ENCODE data around the gene XRN2.
"Not testable (repeated sequence)": the region's sequence is repeated elsewhere in the genome, so short reads cannot be mapped to it uniquely, and the experiment has no call there.

Gene XRN2

GRCh38 chr20:21419147-21419546 is 116.0 kb downstream of the XRN2 start:
- DNase-seq (ENCODE audit: insufficient read length, low spot score); FAIRE-seq: not testable (repeated sequence)

DNA sequence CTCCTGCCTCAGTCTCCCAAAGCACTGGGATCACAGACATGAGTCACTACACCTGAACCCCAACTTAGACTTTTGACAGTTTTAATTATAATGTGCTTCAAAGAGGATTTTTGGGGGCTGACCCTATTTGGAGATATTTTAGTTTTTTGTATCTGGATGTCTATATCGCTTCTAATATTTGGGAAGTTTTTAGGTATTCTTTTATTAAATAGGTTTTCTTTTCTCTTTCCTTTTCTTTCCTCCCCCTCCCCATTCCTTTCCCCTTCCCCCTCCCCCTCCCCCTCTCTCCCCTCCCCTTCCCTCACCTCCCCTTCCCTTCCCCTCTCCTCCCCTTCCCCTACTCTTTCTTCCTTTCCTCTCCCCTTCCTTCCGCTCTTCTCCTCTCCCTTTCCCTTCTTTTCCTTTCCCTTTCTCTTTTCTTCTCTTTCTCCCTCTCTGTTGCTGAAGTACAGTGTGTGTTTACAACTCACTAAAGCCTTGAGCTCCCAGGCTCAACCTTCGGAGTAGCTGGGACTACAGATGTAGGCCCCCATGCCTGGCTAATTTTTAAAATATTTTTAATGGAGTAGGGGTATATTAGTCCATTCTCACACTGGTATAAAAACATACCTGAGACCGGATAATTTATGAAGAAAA is 118.6 kb downstream of the XRN2 start:
- FAIRE-seq: no peak
- DNase-seq (ENCODE audit: insufficient read length, low spot score): no peak

GRCh38 chr20:21423712-21424111 is 120.6 kb downstream of the XRN2 start:
- DNase-seq (ENCODE audit: insufficient read length, low spot score); FAIRE-seq: not testable (repeated sequence)

GRCh38 chr20:21424846-21425245 is 121.7 kb downstream of the XRN2 start:
- no peak for DNase-seq (ENCODE audit: insufficient read length, low spot score)
- no peak for FAIRE-seq

DNA sequence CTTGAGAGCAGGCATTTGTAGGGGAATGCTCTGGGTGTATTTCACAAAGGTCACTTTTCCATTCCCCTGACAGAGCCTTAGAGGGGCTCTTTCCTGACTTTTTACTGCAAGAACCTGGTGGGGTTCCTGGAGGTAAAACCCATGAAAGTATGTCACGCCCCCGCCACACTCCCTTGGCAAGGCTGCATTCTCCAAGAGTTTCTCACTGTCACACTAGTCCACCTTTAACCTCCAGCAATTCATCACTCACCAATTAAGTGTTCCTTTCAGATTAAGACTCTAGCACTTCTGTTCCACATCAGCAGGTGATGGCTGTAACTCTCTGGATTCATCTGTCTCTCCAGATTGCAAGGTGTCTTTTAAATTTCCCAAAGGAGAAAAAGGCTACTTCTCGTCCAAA is 126.9 kb downstream of the XRN2 start:
- no peak for FAIRE-seq
- no peak for DNase-seq (ENCODE audit: insufficient read length, low spot score)

- DNase-seq (ENCODE audit: insufficient read length, low spot score) (no peak), FAIRE-seq (no peak)
Observed at GRCh38 chr20:21432911-21433310, 129.8 kb downstream of the XRN2 start.

DNA sequence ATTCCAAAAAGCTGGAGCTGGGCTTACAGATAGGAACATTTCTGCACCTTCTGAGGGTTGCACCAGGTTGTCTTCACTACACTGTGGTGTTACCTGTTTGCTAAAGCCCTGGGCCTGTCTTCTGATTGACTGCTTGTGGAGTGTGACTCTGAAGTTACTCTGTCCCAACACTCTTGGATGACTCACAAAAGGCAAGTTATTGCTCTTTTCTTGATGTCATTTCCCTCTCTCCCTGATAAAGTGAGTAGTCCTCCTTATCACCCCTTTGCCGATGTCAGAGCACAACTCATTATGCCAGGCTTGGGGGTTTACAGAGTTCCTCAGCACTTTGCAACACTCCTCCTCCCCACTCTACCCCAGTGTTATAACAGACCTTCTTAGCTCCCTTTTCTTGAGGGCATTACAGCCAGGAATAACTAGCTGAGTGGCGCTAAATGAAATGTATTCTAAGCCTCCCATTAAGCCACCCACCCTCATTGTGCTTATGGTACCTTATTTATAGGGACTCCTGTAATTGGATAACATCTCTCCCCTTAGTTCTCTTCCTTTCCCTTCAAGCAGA is 130.3 kb downstream of the XRN2 start:
- DNase-seq (ENCODE audit: insufficient read length, low spot score) (no peak), FAIRE-seq (no peak)

DNA sequence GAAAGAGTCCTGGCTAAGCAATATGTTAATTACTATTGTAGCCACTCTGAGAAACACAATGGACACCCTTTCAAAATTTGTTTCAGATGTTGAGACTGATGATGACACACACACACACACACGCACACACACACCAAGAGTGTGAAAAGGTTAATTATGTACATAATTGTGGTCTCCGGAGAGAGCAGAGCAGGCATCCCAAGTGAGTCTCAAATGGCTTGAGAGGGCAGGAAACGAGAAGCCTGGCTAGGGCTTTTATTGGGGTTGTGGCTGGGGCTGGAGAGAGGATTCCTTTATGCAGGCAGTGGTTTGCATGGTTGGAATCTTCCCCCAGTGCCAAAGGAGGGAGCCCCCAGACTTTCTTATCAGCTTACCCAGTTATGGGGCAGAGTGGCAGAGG is 132.4 kb downstream of the XRN2 start:
- no peak for DNase-seq (ENCODE audit: insufficient read length, low spot score)
- no peak for FAIRE-seq

GRCh38 chr20:21436205-21436604 is 133.1 kb downstream of the XRN2 start:
- DNase-seq (ENCODE audit: insufficient read length, low spot score) (no peak), FAIRE-seq (no peak)

- no peak for FAIRE-seq
Observed at GRCh38 chr20:21437248-21437647, 134.1 kb downstream of the XRN2 start.

GRCh38 chr20:21437816-21438215 is 134.7 kb downstream of the XRN2 start:
- no peak for DNase-seq (ENCODE audit: insufficient read length, low spot score)
- FAIRE-seq: no peak

More at GRCh38 chr20:21437248-21437647, 134.1 kb downstream of the XRN2 start:
- no peak for DNase-seq (ENCODE audit: insufficient read length, low spot score)

Data from GM19239 (cell line).